OCI-M2 (cell line): Measurements from ENCODE around the gene FUT7.
"Not testable (repeated sequence)": the region's sequence is repeated elsewhere in the genome, so short reads cannot be mapped to it uniquely, and the experiment has no call there.

Experiments
- DNase-seq: peaks from one replicate; lab custom pipeline; 2025; ENCODE audit not compliant: unreplicated experiment; lab: John Stamatoyannopoulos, UW

FUT7 gene

DNA sequence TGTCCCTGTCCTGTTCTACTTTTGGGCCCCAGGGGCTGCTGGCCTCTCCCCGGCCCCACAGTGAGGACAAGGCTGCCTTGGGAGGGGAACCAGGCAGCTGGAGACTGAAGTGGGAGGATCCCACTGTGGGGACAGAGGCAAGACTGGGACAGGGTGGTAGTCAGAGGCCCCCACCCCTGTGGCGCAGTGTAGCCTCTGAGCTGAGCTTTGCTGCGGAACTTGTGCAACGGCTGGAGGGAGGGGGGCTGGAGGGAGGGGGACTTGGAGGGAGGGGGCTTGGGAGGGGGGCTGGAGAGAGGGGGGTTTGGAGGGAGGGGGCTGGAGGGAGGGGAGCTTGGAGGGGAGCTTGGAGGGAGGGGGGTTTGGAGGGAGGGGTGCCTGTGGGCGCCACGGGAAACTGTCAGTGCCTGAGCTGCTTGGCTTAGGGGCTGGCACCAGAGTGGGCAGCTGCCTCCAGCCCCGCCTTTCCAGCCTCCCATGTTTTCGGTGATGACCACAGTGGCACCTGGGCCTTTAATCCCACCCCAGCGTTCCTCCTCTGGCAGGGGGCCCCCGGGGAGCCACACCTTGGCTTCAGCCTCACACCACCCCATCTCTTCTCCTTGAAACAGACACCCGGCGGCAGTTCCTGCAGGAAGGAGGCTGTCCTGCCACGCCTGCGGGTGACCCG is 2.3 kb upstream of the FUT7 start:
- no peak for DNase-seq

GRCh38 chr9:137033481-137033880 is 1.6 kb upstream of the FUT7 start:
- not testable (repeated sequence) for DNase-seq

DNA sequence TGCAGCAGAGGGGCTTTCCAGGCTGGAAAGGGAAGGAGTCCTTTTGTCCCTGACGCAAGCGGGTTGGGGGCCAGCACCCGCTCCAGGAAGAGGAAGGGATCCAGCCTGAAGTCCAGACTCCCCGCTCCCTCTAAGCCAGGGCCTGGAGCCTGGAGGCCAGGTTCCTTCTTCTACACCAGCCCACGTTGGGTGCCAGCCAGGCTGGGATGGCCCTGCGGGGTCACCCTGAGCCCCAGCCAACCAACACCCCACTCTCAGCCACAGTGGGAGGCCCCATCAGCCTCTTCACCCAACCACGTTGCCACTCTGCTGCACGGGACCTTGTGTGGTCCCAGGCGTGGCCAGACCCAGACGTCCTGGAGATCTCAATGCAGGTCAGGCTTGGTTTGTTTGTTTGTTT is 970 bp upstream of the FUT7 start:
- no peak for DNase-seq

- DNase-seq: no peak
Observed at GRCh38 chr9:137030538-137031527, 1.1 kb downstream of the FUT7 start.

DNA sequence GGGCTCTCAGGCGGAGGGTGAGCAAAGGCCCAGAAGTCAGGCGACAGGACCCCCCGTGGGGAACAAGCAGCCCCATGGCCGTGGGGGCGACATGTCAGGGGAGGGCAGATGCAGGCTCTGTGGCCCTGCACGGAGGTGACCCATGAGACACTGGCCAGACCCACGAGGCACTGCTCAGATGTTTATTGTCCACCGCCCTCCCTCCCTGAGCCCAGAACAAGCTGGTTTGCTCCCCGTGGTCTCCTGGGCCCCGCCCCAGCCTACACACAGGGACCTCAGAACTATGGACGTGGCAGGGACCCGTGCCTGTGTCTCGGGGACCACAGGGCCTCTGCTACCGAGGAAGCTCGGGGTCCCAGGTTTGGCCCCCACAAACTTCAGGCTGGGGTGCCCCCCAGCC is 1.9 kb downstream of the FUT7 start:
- no peak for DNase-seq

DNA sequence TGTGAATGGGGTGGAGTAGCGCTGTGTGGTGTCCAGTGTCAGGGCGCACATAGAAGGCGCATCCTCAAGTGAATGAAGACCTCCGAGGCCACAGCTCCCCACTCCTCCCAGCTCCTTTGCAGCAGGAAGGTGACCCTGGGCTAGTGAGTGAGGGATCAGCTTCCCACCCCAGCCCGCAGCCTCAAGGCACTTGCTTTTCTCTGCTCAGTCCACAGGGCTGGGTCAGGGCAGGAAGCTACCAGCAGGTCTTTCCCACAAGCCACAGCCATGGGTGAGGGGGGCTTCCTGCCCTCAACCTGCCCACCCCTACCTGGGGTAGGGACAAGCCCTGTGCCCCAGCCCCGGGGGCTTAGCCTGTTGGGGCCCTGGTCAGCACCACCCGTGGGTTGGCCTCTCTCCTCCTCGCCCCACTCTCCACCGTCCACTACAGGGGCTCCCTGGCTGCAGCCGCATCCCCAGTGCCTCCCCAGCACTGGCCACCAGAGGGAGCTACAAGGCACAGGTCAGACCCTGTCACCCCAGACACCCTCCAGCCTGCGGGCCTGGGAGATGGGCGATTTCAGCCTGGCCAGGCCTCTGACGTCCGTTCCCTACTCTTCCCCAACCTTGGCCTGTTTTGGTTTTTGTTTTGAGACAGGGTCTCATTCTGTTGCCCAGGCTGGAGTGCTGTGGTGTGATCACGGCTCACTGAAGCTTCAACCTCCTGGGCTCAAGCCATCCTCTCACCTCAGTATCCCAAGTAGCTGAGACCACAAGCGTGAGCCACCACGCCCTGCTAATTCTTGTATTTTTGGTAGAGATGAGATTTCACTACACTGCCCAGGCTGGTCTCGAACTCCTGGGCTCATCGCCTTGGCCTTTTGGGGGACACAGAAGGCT is 2.6 kb downstream of the FUT7 start:
- peak; percentile 13 for DNase-seq

- no peak for DNase-seq
Observed at GRCh38 chr9:137028263-137029057, 3.4 kb downstream of the FUT7 start.

- DNase-seq: no peak
Observed at GRCh38 chr9:137027369-137028262, 4.3 kb downstream of the FUT7 start, which contains the start of gene ABCA2. Gene ABCA2, minus strand, starts transcription at chr9:137028237. Its CDS starts 97 bp downstream, at chr9:137028140.

DNA sequence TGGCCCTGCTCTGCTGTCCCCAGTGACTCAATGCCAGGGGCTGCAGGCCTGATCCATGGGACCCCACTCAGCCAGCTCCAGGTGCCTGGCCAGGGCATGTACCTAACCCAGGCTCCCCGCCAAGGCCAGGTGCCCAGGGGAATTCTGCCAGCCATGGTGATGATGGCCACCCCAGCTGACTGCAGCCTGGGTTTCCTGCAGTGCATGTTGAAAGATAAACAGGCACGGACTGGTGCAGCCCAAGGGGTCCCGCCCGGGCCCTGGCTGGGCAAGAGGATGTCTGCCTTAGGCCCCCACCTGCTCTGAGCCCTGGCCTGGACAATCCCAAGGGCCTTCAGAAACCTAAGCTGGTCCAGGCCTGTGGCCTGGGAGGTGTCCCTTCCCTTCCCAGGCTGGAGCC is 5.1 kb downstream of the FUT7 start:
- no peak for DNase-seq

DNA sequence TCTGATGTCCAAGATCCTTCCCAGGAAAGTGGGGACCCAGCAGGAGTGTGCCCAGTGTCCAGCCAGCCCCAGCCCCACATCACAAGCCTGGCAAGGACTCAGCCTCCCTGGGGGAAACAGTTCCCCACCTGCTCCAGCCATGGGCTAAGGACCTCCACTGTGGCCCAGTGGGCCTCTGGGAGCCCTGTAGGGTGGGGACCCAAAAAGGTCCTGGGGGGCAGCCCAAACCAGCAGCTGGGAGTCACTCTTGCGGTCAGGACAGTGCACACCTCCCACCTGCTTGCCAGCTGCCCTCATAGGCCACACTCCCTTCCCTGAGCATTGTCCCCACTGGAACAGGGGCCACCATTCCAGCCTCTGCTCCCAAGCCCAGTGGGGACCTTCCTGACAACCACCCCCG is 5.5 kb downstream of the FUT7 start:
- no peak for DNase-seq

- DNase-seq: no peak
Observed at GRCh38 chr9:137025517-137025966, 6.3 kb downstream of the FUT7 start.

DNA sequence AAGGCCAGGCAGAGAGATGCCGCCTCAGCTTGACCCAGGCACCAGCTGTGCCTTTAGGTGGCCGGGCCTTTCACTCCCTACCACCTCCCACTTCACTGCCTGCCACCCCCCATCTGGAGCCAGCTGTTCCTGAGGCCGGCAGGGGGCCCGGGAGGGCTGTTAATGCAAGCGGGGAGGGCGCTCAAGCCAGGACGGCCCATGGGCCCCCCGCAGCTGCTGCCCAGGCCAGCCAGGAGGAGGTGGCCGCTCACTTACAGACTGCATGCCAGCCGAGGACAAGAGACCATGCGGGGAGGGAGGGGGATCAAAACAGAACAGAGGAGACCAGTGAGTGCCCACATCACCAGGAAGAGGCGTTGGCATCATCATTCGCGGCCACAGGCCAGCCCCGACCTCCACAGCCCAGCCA is 8.3 kb downstream of the FUT7 start:
- DNase-seq: no peak

DNA sequence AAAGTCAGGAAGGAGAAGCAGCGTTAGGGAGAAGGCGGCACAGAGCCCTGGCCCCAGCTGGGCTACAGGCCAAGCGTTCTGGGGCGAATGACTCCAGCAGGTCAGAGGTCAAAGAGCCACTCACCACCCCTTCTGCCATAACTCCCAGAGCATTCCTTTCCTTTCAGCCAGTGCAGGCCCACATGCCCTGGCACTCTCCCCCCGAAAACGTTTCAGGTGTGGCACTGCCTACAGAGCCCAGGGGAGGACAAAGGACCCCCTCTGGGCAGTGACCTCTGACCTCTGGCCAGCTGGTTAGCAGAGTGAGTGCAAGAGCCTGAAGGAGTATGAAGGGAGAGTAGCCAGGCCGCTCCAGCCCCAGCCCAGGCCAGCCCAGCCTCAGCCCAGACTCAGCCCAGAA is 8.7 kb downstream of the FUT7 start:
- DNase-seq: no peak

DNA sequence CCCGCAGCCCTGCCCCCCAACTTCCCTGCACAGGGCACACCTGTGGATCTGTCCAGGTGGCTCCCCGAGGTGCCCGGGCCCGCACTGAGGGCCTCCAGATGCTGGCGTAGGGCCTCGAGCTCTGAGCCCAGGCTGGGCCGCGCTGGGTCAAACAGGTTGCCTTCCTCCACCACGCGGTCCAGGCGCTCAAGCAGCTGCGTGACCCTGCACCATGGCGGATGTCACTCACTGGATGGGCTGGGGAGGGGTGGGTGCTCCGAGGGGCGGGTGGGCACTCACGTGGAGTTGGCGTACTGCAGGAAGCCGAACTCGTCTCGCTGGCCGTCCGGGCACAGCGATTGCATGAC is 9.3 kb downstream of the FUT7 start:
- no peak for DNase-seq

DNA sequence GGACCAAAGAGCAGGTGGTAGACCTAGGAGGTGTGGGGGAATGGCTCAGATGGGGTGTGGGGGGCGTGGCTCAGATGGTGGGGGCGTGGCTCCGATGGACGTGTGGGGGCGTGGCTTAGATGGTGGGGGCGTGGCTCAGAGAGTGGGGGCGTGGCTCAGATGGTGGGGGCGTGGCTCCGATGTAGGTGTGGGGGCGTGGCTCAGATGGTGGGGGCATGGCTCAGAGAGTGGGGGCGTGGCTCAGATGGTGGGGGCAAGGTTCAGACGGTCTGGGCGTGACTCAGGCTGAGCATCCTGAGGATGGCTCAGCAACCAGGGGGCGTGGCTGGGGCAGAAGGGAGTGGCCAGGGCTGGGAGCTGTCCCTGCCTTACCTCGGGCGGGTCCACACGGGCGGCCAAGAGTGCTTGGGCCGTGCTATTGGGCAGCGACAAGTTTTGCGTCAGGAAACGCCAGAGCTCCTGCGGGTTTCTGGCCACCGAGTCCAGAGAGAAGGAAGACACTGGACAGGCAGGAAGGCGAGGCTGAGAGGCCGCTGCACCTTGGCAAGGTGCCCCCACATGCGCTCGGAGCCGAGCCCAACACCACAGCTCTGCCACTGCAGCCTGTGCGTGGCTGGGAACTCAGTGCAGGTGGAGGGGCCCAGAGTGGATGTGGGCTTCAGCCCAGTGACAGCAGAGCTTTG is 9.8 kb downstream of the FUT7 start:
- DNase-seq: no peak

DNA sequence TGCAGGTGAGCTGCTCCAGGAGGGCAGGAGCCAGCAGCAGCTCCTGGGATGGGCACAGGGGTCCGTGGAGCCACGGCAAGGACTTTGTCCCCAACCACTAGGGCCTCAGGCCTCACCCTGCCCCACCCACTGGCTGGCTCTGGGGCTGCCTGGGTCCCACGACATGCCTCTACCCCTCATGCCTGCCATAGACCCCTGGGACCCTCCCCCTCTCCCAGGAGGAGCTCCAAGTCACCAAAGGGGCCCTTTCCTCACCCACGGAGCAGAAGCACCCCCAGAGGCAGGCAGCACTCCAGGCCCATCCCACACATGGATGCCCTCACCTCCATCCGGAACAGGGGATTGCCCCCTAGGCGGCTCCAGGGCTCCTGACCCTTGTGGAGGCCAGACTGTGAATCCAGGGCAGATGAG is 10.3 kb downstream of the FUT7 start:
- DNase-seq: no peak

- DNase-seq: no peak
Observed at GRCh38 chr9:137020771-137021567, 10.9 kb downstream of the FUT7 start.
